ENCODE results near the gene RAB3B. TPM values are rescaled to one million over a fixed set of nuclear protein-coding genes. Genes with fewer than 3 reads are reported as not detected.

Gene RAB3B
- total RNA-seq, 6 donors from 2014 or later, result under 0.01 to 1.2 (median 0.12) TPM; not detected in 2

- ATAC-seq (ENCODE audit: low FRiP score in 2 of 2) (no peak), DNase-seq (no peak)
- Histone ChIP-seq H3K4me1 (no peaks in the 10 kb centered on the region), H3K4me3 (no peak overlapping the region), H3K27ac (no peak overlapping the region), H3K36me3 (no peaks in the 10 kb centered on the region), H3K27me3 (no peaks in the 10 kb centered on the region), H3K9me3 (peaks cover 0 to 22% (median 20%) of the 10 kb centered on the region in 4 donors)
- TF ChIP-seq EP300 (IDR thresholded peaks at IDR 0.05) (no peak), CTCF (IDR thresholded peaks at IDR 0.05) (no peak), POLR2A (IDR thresholded peaks at IDR 0.05) (no peak), POLR2AphosphoS5 (IDR thresholded peaks at IDR 0.05) (no peak)
Observed at GRCh38 chr1:51941528-51941927, 49.0 kb downstream of the RAB3B start.

GRCh38 chr1:51937112-51937511 is 53.4 kb downstream of the RAB3B start:
- Histone ChIP-seq H3K9me3 (peaks cover 0 to 18% (median 17%) of the 10 kb centered on the region in 4 donors), H3K4me3 (no peak overlapping the region), H3K27ac (no peak overlapping the region), H3K4me1 (no peaks in the 10 kb centered on the region), H3K36me3 (no peaks in the 10 kb centered on the region), H3K27me3 (no peaks in the 10 kb centered on the region)
- ATAC-seq (ENCODE audit: low FRiP score in 2 of 2) (no peak), DNase-seq (no peak)
- WGBS, 2 donors, result 90 to 92% methylated on average over 4 of the region's 4 CpGs
- TF ChIP-seq POLR2A (IDR thresholded peaks at IDR 0.05) (no peak), CTCF (IDR thresholded peaks at IDR 0.05) (no peak), POLR2AphosphoS5 (IDR thresholded peaks at IDR 0.05) (no peak), EP300 (IDR thresholded peaks at IDR 0.05) (no peak)

- DNase-seq, result no peak
- Histone ChIP-seq H3K27me3 (no peaks in the 10 kb centered on the region), H3K9me3 (peaks cover 0 to 12% (median 11%) of the 10 kb centered on the region in 4 donors), H3K4me3 (no peak overlapping the region), H3K4me1 (no peaks in the 10 kb centered on the region), H3K36me3 (no peaks in the 10 kb centered on the region), H3K27ac (no peak overlapping the region)
- ATAC-seq (ENCODE audit: low FRiP score in 2 of 2), result no peak
- TF ChIP-seq POLR2A (IDR thresholded peaks at IDR 0.05) (no peak), POLR2AphosphoS5 (IDR thresholded peaks at IDR 0.05) (no peak), CTCF (IDR thresholded peaks at IDR 0.05) (no peak), EP300 (IDR thresholded peaks at IDR 0.05) (no peak)
- 81 to 83% methylated on average over 4 of the region's 4 CpGs for WGBS, 2 donors
Observed at GRCh38 chr1:51936531-51936930, 54.0 kb downstream of the RAB3B start.

- TF ChIP-seq POLR2A (IDR thresholded peaks at IDR 0.05) (no peak), CTCF (IDR thresholded peaks at IDR 0.05) (no peak), POLR2AphosphoS5 (IDR thresholded peaks at IDR 0.05) (no peak), EP300 (IDR thresholded peaks at IDR 0.05) (no peak)
- no peaks in the 10 kb centered on the region for H3K9me3 ChIP-seq
- WGBS, 2 donors, result 90 to 100% methylated on average over 1 of the region's 1 CpG
- no peaks in the 10 kb centered on the region for H3K27me3 ChIP-seq
- H3K4me3 ChIP-seq, result no peak overlapping the region
- no peak overlapping the region for H3K27ac ChIP-seq
- ATAC-seq (ENCODE audit: low FRiP score in 2 of 2) (no peak), DNase-seq (no peak)
- no peaks in the 10 kb centered on the region for H3K4me1 ChIP-seq
- H3K36me3 ChIP-seq, result no peaks in the 10 kb centered on the region
Observed at GRCh38 chr1:51933344-51933743, 57.2 kb downstream of the RAB3B start.

- ATAC-seq (ENCODE audit: low FRiP score in 2 of 2) (no peak), DNase-seq (no peak)
- no peak overlapping the region for H3K27ac ChIP-seq
- H3K36me3 ChIP-seq, result no peaks in the 10 kb centered on the region
- H3K4me1 ChIP-seq, result no peaks in the 10 kb centered on the region
- no peaks in the 10 kb centered on the region for H3K27me3 ChIP-seq
- TF ChIP-seq POLR2A (IDR thresholded peaks at IDR 0.05) (no peak), CTCF (IDR thresholded peaks at IDR 0.05) (no peak), POLR2AphosphoS5 (IDR thresholded peaks at IDR 0.05) (no peak), EP300 (IDR thresholded peaks at IDR 0.05) (no peak)
- H3K9me3 ChIP-seq, result no peaks in the 10 kb centered on the region
- H3K4me3 ChIP-seq, result no peak overlapping the region
Observed at GRCh38 chr1:51930329-51930728, 60.2 kb downstream of the RAB3B start.

Measured in upper lobe of left lung (tissue), 6 donors.